ENCODE results near the gene BCL2. TPM values are rescaled to one million over a fixed set of nuclear protein-coding genes. Genes with fewer than 3 reads are reported as not detected.

BCL2 gene
- total RNA-seq, 2 experiments from 2014 or later: 62.8 to 67.3 TPM

- Mint-ChIP-seq H3K27me3 (no peaks in the 10 kb centered on the region), H3K9me3 (no peaks in the 10 kb centered on the region), H3K27ac (peak overlapping the region; percentile 95), H3K4me3 (peak overlapping the region; percentile 98), H3K36me3 (peaks cover 47% of the 10 kb centered on the region), H3K4me1 (peaks cover 40% of the 10 kb centered on the region)
- DNase-seq: peak; percentile 89
Measured at GRCh38 chr18:63317982-63318888, 1.3 kb downstream of the BCL2 start.

GRCh38 chr18:63317556-63317946 is 2.0 kb downstream of the BCL2 start:
- Mint-ChIP-seq H3K4me3 (peak overlapping the region; percentile 95), H3K27me3 (no peaks in the 10 kb centered on the region), H3K9me3 (no peaks in the 10 kb centered on the region), H3K4me1 (peaks cover 41% of the 10 kb centered on the region), H3K36me3 (peaks cover 50% of the 10 kb centered on the region), H3K27ac (peak overlapping the region; percentile 86)
- DNase-seq: no peak

- Mint-ChIP-seq H3K4me3 (peak overlapping the region; percentile 95), H3K36me3 (peaks cover 56% of the 10 kb centered on the region), H3K9me3 (no peaks in the 10 kb centered on the region), H3K27me3 (no peaks in the 10 kb centered on the region), H3K27ac (peak overlapping the region; percentile 86), H3K4me1 (peaks cover 43% of the 10 kb centered on the region)
- no peak for DNase-seq
Measured at GRCh38 chr18:63316612-63317555, 2.7 kb downstream of the BCL2 start.

- H3K27me3 Mint-ChIP-seq: no peaks in the 10 kb centered on the region
- peaks cover 62% of the 10 kb centered on the region for H3K36me3 Mint-ChIP-seq
Measured at GRCh38 chr18:63315876-63316275, 3.7 kb downstream of the BCL2 start.

GRCh38 chr18:63315131-63315662 is 4.4 kb downstream of the BCL2 start:
- Mint-ChIP-seq H3K4me3 (peak overlapping the region; percentile 95), H3K4me1 (peaks cover 51% of the 10 kb centered on the region), H3K36me3 (peaks cover 69% of the 10 kb centered on the region), H3K27ac (peak overlapping the region; percentile 55), H3K9me3 (no peaks in the 10 kb centered on the region), H3K27me3 (no peaks in the 10 kb centered on the region)
- no peak for DNase-seq

More at GRCh38 chr18:63315876-63316275, 3.7 kb downstream of the BCL2 start:
- Mint-ChIP-seq H3K4me3 (peak overlapping the region; percentile 95), H3K9me3 (no peaks in the 10 kb centered on the region), H3K27ac (peak overlapping the region; percentile 86), H3K4me1 (peaks cover 46% of the 10 kb centered on the region)
- no peak for DNase-seq

- Mint-ChIP-seq H3K27ac (peak overlapping the region; percentile 73), H3K4me3 (peak overlapping the region; percentile 95), H3K36me3 (peaks cover 75% of the 10 kb centered on the region), H3K27me3 (no peaks in the 10 kb centered on the region), H3K4me1 (peaks cover 59% of the 10 kb centered on the region), H3K9me3 (no peaks in the 10 kb centered on the region)
- DNase-seq: no peak
Measured at GRCh38 chr18:63314062-63314790, 5.3 kb downstream of the BCL2 start.

- Mint-ChIP-seq H3K4me3 (peak overlapping the region; percentile 95), H3K36me3 (peaks cover 74% of the 10 kb centered on the region), H3K27ac (peak overlapping the region; percentile 73), H3K4me1 (peaks cover 63% of the 10 kb centered on the region), H3K9me3 (no peaks in the 10 kb centered on the region), H3K27me3 (no peaks in the 10 kb centered on the region)
- DNase-seq: no peak
Measured at GRCh38 chr18:63313396-63313917, 6.1 kb downstream of the BCL2 start.

- Mint-ChIP-seq H3K4me1 (peaks cover 68% of the 10 kb centered on the region), H3K27ac (peak overlapping the region; percentile 73)
Measured at GRCh38 chr18:63312737-63313395, 6.7 kb downstream of the BCL2 start.

GRCh38 chr18:63312019-63312409 is 7.6 kb downstream of the BCL2 start:
- no peaks in the 10 kb centered on the region for H3K27me3 Mint-ChIP-seq
- DNase-seq: no peak
- peak overlapping the region; percentile 95 for H3K4me3 Mint-ChIP-seq
- H3K27ac Mint-ChIP-seq: peak overlapping the region; percentile 69
- peaks cover 69% of the 10 kb centered on the region for H3K36me3 Mint-ChIP-seq
- peaks cover 73% of the 10 kb centered on the region for H3K4me1 Mint-ChIP-seq
- no peaks in the 10 kb centered on the region for H3K9me3 Mint-ChIP-seq

More at GRCh38 chr18:63312737-63313395, 6.7 kb downstream of the BCL2 start:
- no peak for DNase-seq
- Mint-ChIP-seq H3K4me3 (peak overlapping the region; percentile 95), H3K27me3 (no peaks in the 10 kb centered on the region), H3K36me3 (peaks cover 74% of the 10 kb centered on the region), H3K9me3 (no peaks in the 10 kb centered on the region)

- Mint-ChIP-seq H3K36me3 (peaks cover 70% of the 10 kb centered on the region), H3K27ac (peak overlapping the region; percentile 69), H3K4me3 (no peak overlapping the region), H3K27me3 (no peaks in the 10 kb centered on the region), H3K9me3 (no peaks in the 10 kb centered on the region), H3K4me1 (peaks cover 75% of the 10 kb centered on the region)
- DNase-seq: no peak
Measured at GRCh38 chr18:63311118-63312018, 8.2 kb downstream of the BCL2 start.

- H3K9me3 Mint-ChIP-seq: no peaks in the 10 kb centered on the region
- DNase-seq: peak; percentile 44
- H3K27ac Mint-ChIP-seq: no peak overlapping the region
- no peak overlapping the region for H3K4me3 Mint-ChIP-seq
- H3K27me3 Mint-ChIP-seq: no peaks in the 10 kb centered on the region
- H3K36me3 Mint-ChIP-seq: peaks cover 68% of the 10 kb centered on the region
- peaks cover 79% of the 10 kb centered on the region for H3K4me1 Mint-ChIP-seq
Measured at GRCh38 chr18:63309422-63309821, 10.1 kb downstream of the BCL2 start.

- H3K4me1 Mint-ChIP-seq: peaks cover 79% of the 10 kb centered on the region
- DNase-seq: no peak
- H3K36me3 Mint-ChIP-seq: peaks cover 63% of the 10 kb centered on the region
- no peak overlapping the region for H3K4me3 Mint-ChIP-seq
- H3K27me3 Mint-ChIP-seq: no peaks in the 10 kb centered on the region
- H3K27ac Mint-ChIP-seq: no peak overlapping the region
- H3K9me3 Mint-ChIP-seq: no peaks in the 10 kb centered on the region
Measured at GRCh38 chr18:63307551-63308200, 11.9 kb downstream of the BCL2 start.
